Calu3 (cell line): ENCODE measurements around the gene TMC4. TPM values are rescaled to one million over a fixed set of nuclear protein-coding genes. Genes with fewer than 3 reads are reported as not detected.
A peak's percentile ranks its signal among the peaks of the same experiment; 100 is the strongest.

Experiments used
- BruUV-seq: library from RNA; stranded (reverse); fragments of 400-500 nt; replicated peaks from 2 replicates; lab custom pipeline; 2021; lab: Mats Ljungman, UMichigan
- CTCF ChIA-PET: fragments of 300-600 bp; sonication (Branson Sonifier 250); formaldehyde crosslinking; loops from one replicate; lab custom pipeline; 2022; ENCODE audit warnings: antibody characterized with exemption; lab: Charles Lee
- DNase-seq: peaks from one replicate; pipeline ENCODE4 v3.0.0; 2022
- H3K27ac Mint-ChIP-seq: one replicate; pipeline ENCODE4 v1.8.0; 2022; ENCODE audit warnings: mixed read lengths; ENCODE audit not compliant: unreplicated experiment
- H3K27me3 Mint-ChIP-seq: one replicate; pipeline ENCODE4 v1.8.0; 2022; ENCODE audit warnings: mixed read lengths; ENCODE audit not compliant: unreplicated experiment
- H3K36me3 Mint-ChIP-seq: one replicate; pipeline ENCODE4 v1.8.0; 2022; ENCODE audit warnings: mild to moderate bottlenecking, moderate library complexity, mixed read lengths; ENCODE audit not compliant: insufficient read depth, unreplicated experiment
- H3K4me1 Mint-ChIP-seq: one replicate; pipeline ENCODE4 v1.8.0; 2022; ENCODE audit warnings: mild to moderate bottlenecking, low read depth, mixed read lengths; ENCODE audit not compliant: unreplicated experiment
- H3K4me3 Mint-ChIP-seq: one replicate; pipeline ENCODE4 v1.8.0; 2022; ENCODE audit warnings: mild to moderate bottlenecking, low read depth, moderate library complexity, mixed read lengths; ENCODE audit not compliant: unreplicated experiment
- H3K9me3 Mint-ChIP-seq: one replicate; pipeline ENCODE4 v1.8.0; 2022; ENCODE audit warnings: low read depth, mixed read lengths; ENCODE audit not compliant: unreplicated experiment
- CTCF ChIP-seq: fragments of 200-600 bp; IDR thresholded peaks from one replicate; pipeline ENCODE4 v1.8.0; 2022; ENCODE audit warnings: antibody characterized with exemption; ENCODE audit not compliant: unreplicated experiment
- intact Hi-C: fragments of 100-400 bp; cut with micrococcal nuclease; formaldehyde crosslinking; loops from one replicate; pipeline ENCODE4 v1.10.0; 2022; ENCODE audit not compliant: unreplicated experiment
- total RNA-seq: library from RNA; stranded (reverse); gene quantifications from 2 replicates; pipeline ENCODE4 v1.2.3, GENCODE V29; 2022

The TMC4 gene
- total RNA-seq, 1 experiment from 2014 or later = 157 TPM

GRCh38 chr19:54136086-54136863, 36.7 kb downstream of the TMC4 start:
- TSS peak; percentile 95 for BruUV-seq
- no peak for TF ChIP-seq CTCF
- DNase-seq = no peak
- intact Hi-C loops = no loop called here
- peak overlapping the region; percentile 96 for H3K27ac Mint-ChIP-seq
- H3K4me1 Mint-ChIP-seq = peaks cover 26% of the 10 kb centered on the region
- CTCF ChIA-PET = interaction anchor here (0.5 to 1.7 kb wide), 8 partner anchors 10 to 343 kb away, joined by 3 to 12 read pairs (median 6); partner anchors contain the start of genes LENG1, MBOAT7, PRPF31 and TFPT
- peaks cover 3% of the 10 kb centered on the region for H3K9me3 Mint-ChIP-seq
- H3K27me3 Mint-ChIP-seq = peaks cover 13% of the 10 kb centered on the region
- peaks cover 59% of the 10 kb centered on the region for H3K36me3 Mint-ChIP-seq
- peak overlapping the region; percentile 84 for H3K4me3 Mint-ChIP-seq

GRCh38 chr19:54133957-54134590, 38.9 kb downstream of the TMC4 start:
- TF ChIP-seq CTCF = no peak
- BruUV-seq = no TSS peak

GRCh38 chr19:54133312-54133956, 39.5 kb downstream of the TMC4 start:
- H3K27me3 Mint-ChIP-seq = peaks cover 13% of the 10 kb centered on the region
- peaks cover under 1% of the 10 kb centered on the region for H3K4me1 Mint-ChIP-seq
- CTCF ChIA-PET = no interaction called here
- H3K36me3 Mint-ChIP-seq = peaks cover 52% of the 10 kb centered on the region
- no TSS peak for BruUV-seq
- DNase-seq = no peak
- H3K27ac Mint-ChIP-seq = no peak overlapping the region
- TF ChIP-seq CTCF = no peak
- no peak overlapping the region for H3K4me3 Mint-ChIP-seq
- intact Hi-C loops = no loop called here
- H3K9me3 Mint-ChIP-seq = peaks cover 3% of the 10 kb centered on the region

More at GRCh38 chr19:54133957-54134590, 38.9 kb downstream of the TMC4 start:
- CTCF ChIA-PET = no interaction called here
- H3K4me1 Mint-ChIP-seq = peaks cover 7% of the 10 kb centered on the region
- no peak overlapping the region for H3K27ac Mint-ChIP-seq
- H3K27me3 Mint-ChIP-seq = peaks cover 13% of the 10 kb centered on the region
- H3K4me3 Mint-ChIP-seq = no peak overlapping the region
- peaks cover 52% of the 10 kb centered on the region for H3K36me3 Mint-ChIP-seq
- peaks cover 3% of the 10 kb centered on the region for H3K9me3 Mint-ChIP-seq
- intact Hi-C loops = no loop called here
- no peak for DNase-seq

GRCh38 chr19:54129617-54129996, 43.4 kb downstream of the TMC4 start:
- Mint-ChIP-seq H3K27ac (no peak overlapping the region), H3K4me1 (no peaks in the 10 kb centered on the region), H3K36me3 (peaks cover 52% of the 10 kb centered on the region), H3K4me3 (no peak overlapping the region), H3K9me3 (peaks cover 3% of the 10 kb centered on the region), H3K27me3 (peaks cover 10% of the 10 kb centered on the region)
- no peak for DNase-seq
- CTCF ChIA-PET = no interaction called here
- intact Hi-C loops = no loop called here
- BruUV-seq = no TSS peak
- TF ChIP-seq CTCF = no peak
